ENCODE results near the gene RUNX2. TPM values are rescaled to one million over a fixed set of nuclear protein-coding genes. Genes with fewer than 3 reads are reported as not detected.

RUNX2 gene
- total and polyA plus RNA-seq, 2 experiments from 2014 or later = 4.4 to 5.2 TPM

DNA sequence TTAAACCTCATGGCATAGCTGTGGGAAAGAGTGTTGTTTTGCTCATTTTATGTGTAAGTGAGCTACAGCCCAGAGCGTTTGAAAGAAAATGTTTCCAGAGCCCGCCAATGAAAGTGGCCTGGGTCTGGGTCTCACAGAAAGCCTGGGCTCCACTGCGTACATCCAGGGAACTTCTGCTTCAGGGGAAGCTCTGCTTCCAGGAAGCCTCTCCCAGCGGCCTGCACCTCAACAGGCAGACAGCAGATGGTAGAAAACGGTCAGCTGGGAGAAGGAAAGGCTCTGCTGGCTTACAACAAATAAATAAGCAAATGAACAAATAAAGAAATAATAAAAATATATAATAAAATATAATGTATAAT, 320.1 kb downstream of the RUNX2 start:
- Histone ChIP-seq H3K27ac (no peak overlapping the region), H3K9me2 (ENCODE audit: insufficient read depth) (no peaks in the 10 kb centered on the region), H4K20me1 (ENCODE audit: insufficient read depth) (no peaks in the 10 kb centered on the region), H3K27me3 (replicated peaks; ENCODE audit: insufficient read depth) (no peaks in the 10 kb centered on the region), H3K79me2 (ENCODE audit: insufficient read depth) (no peaks in the 10 kb centered on the region), H3K4me3 (no peak overlapping the region), H3K36me3 (ENCODE audit: low read depth) (no peaks in the 10 kb centered on the region), H3K4me1 (ENCODE audit: insufficient read depth) (peaks cover 34% of the 10 kb centered on the region), H3K9ac (no peak overlapping the region), H2AFZ (no peak overlapping the region), H3K4me2 (ENCODE audit: unreplicated experiment) (no peak overlapping the region), H3K9me3 (ENCODE audit: low read depth) (no peaks in the 10 kb centered on the region), H3F3A (ENCODE audit: insufficient read depth) (peaks cover 6% of the 10 kb centered on the region)
- DNase-seq = no peak
- in situ Hi-C loops (cut with MboI) = no loop called here
- 97% methylated on average over 5 of the region's 5 CpGs for WGBS, 2 experiments (ENCODE audit: low coverage in 1 of 2, low lambda C conversion rate in 2 of 2, missing lambda C conversion rate in 2 of 2)
- no peak for TF ChIP-seq EZH2phosphoT487 (IDR thresholded peaks at IDR 0.05; ENCODE audit: insufficient read depth, low read depth)

DNA sequence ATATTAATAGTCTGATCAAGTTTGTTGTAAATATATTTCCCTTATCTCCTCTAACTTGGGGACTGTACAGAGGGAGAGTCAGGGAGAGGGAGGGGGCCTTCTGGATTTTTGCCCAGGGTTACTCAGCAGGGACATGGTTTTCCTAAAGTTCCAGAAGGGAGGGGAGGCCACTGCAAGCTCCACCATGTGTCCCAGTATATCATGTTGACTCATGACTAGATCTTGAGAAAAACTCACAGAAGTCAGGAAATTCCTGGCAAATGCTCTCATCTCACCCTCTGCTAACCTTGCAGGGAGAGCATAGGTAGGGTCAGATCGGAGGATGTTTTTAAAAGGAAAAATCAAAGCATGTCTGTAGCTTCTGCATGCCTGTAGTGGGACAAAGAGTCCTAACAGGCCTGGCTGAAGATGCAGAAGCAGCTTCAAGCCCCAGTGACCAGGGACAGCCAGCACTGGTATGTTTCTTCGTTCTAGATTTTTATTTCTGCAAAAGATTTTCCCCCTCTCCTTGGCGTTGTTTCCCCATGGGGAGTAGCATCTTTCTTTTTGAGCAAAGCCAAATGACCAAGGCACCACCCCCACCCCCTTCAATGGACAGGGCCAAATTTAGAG, 322.5 kb downstream of the RUNX2 start:
- Histone ChIP-seq H3K9me2 (ENCODE audit: insufficient read depth) (no peaks in the 10 kb centered on the region), H3K27me3 (replicated peaks; ENCODE audit: insufficient read depth) (no peaks in the 10 kb centered on the region), H3K4me2 (ENCODE audit: unreplicated experiment) (peak overlapping the region; percentile 67), H3K4me3 (0 out of 2 replicates have a peak overlapping the region, but pooled peaks have one; percentile 9), H3K9me3 (ENCODE audit: low read depth) (no peaks in the 10 kb centered on the region), H3K27ac (peak overlapping the region; percentile 69), H4K20me1 (ENCODE audit: insufficient read depth) (no peaks in the 10 kb centered on the region), H3K4me1 (ENCODE audit: insufficient read depth) (peaks cover 58% of the 10 kb centered on the region), H3K79me2 (ENCODE audit: insufficient read depth) (no peaks in the 10 kb centered on the region), H3K36me3 (ENCODE audit: low read depth) (no peaks in the 10 kb centered on the region), H2AFZ (peak overlapping the region; percentile 3; the same call in 1 of the 2 replicates), H3K9ac (peak overlapping the region; percentile 40), H3F3A (ENCODE audit: insufficient read depth) (peaks cover 26% of the 10 kb centered on the region)
- TF ChIP-seq EZH2phosphoT487 (IDR thresholded peaks at IDR 0.05; ENCODE audit: insufficient read depth, low read depth) (no peak), EZH2 (IDR thresholded peaks at IDR 0.05; ENCODE audit: insufficient read depth, poor library complexity, severe bottlenecking) (no peak)
- in situ Hi-C loops (cut with MboI) = no loop called here
- WGBS, 2 experiments (ENCODE audit: low coverage in 1 of 2, low lambda C conversion rate in 2 of 2, missing lambda C conversion rate in 2 of 2) = 50 to 58% methylated on average over 3 of the region's 3 CpGs
- DNase-seq = peak; percentile 90

DNA sequence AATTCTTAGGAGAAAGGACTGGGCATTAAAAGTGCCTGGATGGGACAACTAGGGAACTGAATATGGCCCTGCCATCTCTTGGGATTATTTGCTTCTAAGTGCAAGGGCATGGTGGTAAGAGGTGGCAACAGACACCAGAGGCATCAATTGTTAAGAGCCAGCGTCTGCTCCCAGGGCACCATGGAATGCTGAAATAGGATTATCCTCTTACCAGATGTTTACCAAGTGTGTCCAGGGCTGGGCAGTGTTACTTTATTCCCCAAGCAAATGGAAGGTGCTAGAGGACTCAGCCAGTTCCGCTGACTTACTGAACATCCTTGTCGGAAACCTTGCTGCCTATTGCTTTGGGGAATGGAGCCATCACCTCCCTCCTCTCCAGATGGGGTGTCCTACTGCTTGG, 323.2 kb downstream of the RUNX2 start:
- Histone ChIP-seq H3K4me3 (0 out of 2 replicates have a peak overlapping the region, but pooled peaks have one; percentile 9), H4K20me1 (ENCODE audit: insufficient read depth) (no peaks in the 10 kb centered on the region), H3K4me1 (ENCODE audit: insufficient read depth) (peaks cover 62% of the 10 kb centered on the region), H3K27ac (peak overlapping the region; percentile 69), H3K4me2 (ENCODE audit: unreplicated experiment) (peak overlapping the region; percentile 67), H2AFZ (peak overlapping the region; percentile 3; the same call in 1 of the 2 replicates), H3K36me3 (ENCODE audit: low read depth) (no peaks in the 10 kb centered on the region), H3K79me2 (ENCODE audit: insufficient read depth) (no peaks in the 10 kb centered on the region), H3K27me3 (replicated peaks; ENCODE audit: insufficient read depth) (no peaks in the 10 kb centered on the region), H3K9me3 (ENCODE audit: low read depth) (no peaks in the 10 kb centered on the region), H3F3A (ENCODE audit: insufficient read depth) (peaks cover 27% of the 10 kb centered on the region), H3K9ac (peak overlapping the region; percentile 40), H3K9me2 (ENCODE audit: insufficient read depth) (no peaks in the 10 kb centered on the region)
- TF ChIP-seq EZH2phosphoT487 (IDR thresholded peaks at IDR 0.05; ENCODE audit: insufficient read depth, low read depth) = no peak
- no peak for TF ChIP-seq EZH2 (IDR thresholded peaks at IDR 0.05; ENCODE audit: insufficient read depth, poor library complexity, severe bottlenecking)
- no peak for DNase-seq
- in situ Hi-C loops (cut with MboI) = no loop called here
- whole genome bisulfite sequencing, 2 experiments (ENCODE audit: low coverage in 1 of 2, low lambda C conversion rate in 2 of 2, missing lambda C conversion rate in 2 of 2) = 81 to 85% methylated on average over 3 of the region's 3 CpGs

DNA sequence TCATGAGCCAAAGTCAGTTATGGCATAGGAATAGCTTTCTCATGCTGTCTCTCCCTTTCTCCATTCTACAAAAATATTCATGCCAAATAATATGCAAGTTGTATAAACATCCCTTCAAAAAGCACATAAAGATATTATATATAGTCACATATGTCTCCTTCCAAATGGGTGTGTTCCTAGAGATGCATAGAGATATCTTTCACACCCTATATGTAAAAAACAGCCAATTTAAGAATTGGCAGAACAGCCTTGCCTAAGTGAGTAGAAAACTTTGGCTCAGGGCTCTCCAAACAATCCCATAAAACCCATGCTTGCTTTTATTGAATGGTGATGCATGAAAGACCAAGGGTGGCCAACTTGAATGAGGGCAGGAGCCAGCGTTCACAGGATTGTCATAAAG, 324.3 kb downstream of the RUNX2 start:
- H3K9ac ChIP-seq = no peak overlapping the region
- peaks cover 38% of the 10 kb centered on the region for H3F3A ChIP-seq (ENCODE audit: insufficient read depth)
- no peak for DNase-seq
- H2AFZ ChIP-seq = no peak overlapping the region
- peaks cover 72% of the 10 kb centered on the region for H3K4me1 ChIP-seq (ENCODE audit: insufficient read depth)
- in situ Hi-C loops (cut with MboI) = no loop called here
- H3K79me2 ChIP-seq (ENCODE audit: insufficient read depth) = no peaks in the 10 kb centered on the region
- no peak overlapping the region for H3K4me3 ChIP-seq
- no peaks in the 10 kb centered on the region for H3K36me3 ChIP-seq (ENCODE audit: low read depth)
- H3K4me2 ChIP-seq (ENCODE audit: unreplicated experiment) = no peak overlapping the region
- no peaks in the 10 kb centered on the region for H3K27me3 ChIP-seq (replicated peaks; ENCODE audit: insufficient read depth)
- no peaks in the 10 kb centered on the region for H3K9me2 ChIP-seq (ENCODE audit: insufficient read depth)
- WGBS, 2 experiments (ENCODE audit: low coverage in 1 of 2, low lambda C conversion rate in 2 of 2, missing lambda C conversion rate in 2 of 2) = 93 to 100% methylated on average over 1 of the region's 1 CpG
- H3K27ac ChIP-seq = no peak overlapping the region
- H4K20me1 ChIP-seq (ENCODE audit: insufficient read depth) = no peaks in the 10 kb centered on the region
- no peak for TF ChIP-seq EZH2phosphoT487 (IDR thresholded peaks at IDR 0.05; ENCODE audit: insufficient read depth, low read depth)
- TF ChIP-seq EZH2 (IDR thresholded peaks at IDR 0.05; ENCODE audit: insufficient read depth, poor library complexity, severe bottlenecking) = no peak
- no peaks in the 10 kb centered on the region for H3K9me3 ChIP-seq (ENCODE audit: low read depth)
